GM11168 (cell line): Measurements from ENCODE around the gene NDNF.

Experiments
- in situ Hi-C: fragments of 300-500 bp; cut with MboI; formaldehyde crosslinking; loops from one replicate; pipeline ENCODE4 v1.12.0; 2022; ENCODE audit warnings: low sequenced_read_pairs; ENCODE audit not compliant: unreplicated experiment

The NDNF gene

GRCh38 chr4:121030131-121030530 lies 42.2 kb downstream of the NDNF start:
- in situ Hi-C loops = no loop called here

GRCh38 chr4:121026034-121026433 lies 46.3 kb downstream of the NDNF start:
- in situ Hi-C loops = no loop called here

- in situ Hi-C loops = no loop called here
These were observed 46.8 kb downstream of the NDNF start for GRCh38 chr4:121025540-121025939.

- in situ Hi-C loops = no loop called here
These were observed 53.8 kb downstream of the NDNF start for GRCh38 chr4:121018543-121018942.

GRCh38 chr4:121016611-121017010 lies 55.7 kb downstream of the NDNF start:
- in situ Hi-C loops = no loop called here

- in situ Hi-C loops = no loop called here
These were observed 56.9 kb downstream of the NDNF start for GRCh38 chr4:121015421-121015820.

- in situ Hi-C loops = no loop called here
These were observed 57.8 kb downstream of the NDNF start for GRCh38 chr4:121014544-121014943.

- in situ Hi-C loops = no loop called here
These were observed 60.5 kb downstream of the NDNF start for GRCh38 chr4:121011780-121012340.

GRCh38 chr4:121011138-121011537 lies 61.2 kb downstream of the NDNF start:
- in situ Hi-C loops = no loop called here

- in situ Hi-C loops = no loop called here
These were observed 62.5 kb downstream of the NDNF start for GRCh38 chr4:121009578-121010478.

- in situ Hi-C loops = no loop called here
These were observed 64.7 kb downstream of the NDNF start for GRCh38 chr4:121007660-121008059.

- in situ Hi-C loops = no loop called here
These were observed 68.5 kb downstream of the NDNF start for GRCh38 chr4:121003863-121004262.

- in situ Hi-C loops = no loop called here
These were observed 76.9 kb downstream of the NDNF start for GRCh38 chr4:120995266-120996010.

GRCh38 chr4:120994521-120994920 lies 77.8 kb downstream of the NDNF start:
- in situ Hi-C loops = no loop called here

- in situ Hi-C loops = no loop called here
These were observed 80.5 kb downstream of the NDNF start for GRCh38 chr4:120991885-120992284.

- in situ Hi-C loops = no loop called here
These were observed 82.1 kb downstream of the NDNF start for GRCh38 chr4:120990246-120990645.
